H1 (cell line): ENCODE measurements around the gene CFAP97D1. TPM values are rescaled to one million over a fixed set of nuclear protein-coding genes. Genes with fewer than 3 reads are reported as not detected.

Source experiments
- CTCF ChIA-PET: fragments of 300-600 bp; sonication (Branson Sonifier 250); formaldehyde crosslinking; loops from one replicate; lab custom pipeline; 2021; ENCODE audit not compliant: partially characterized antibody; lab: Charles Lee
- POLR2A ChIA-PET: fragments of 300-600 bp; sonication (Branson Sonifier 250); formaldehyde crosslinking; loops from one replicate; lab custom pipeline; 2021; ENCODE audit warnings: inconsistent platforms; ENCODE audit not compliant: partially characterized antibody; lab: Charles Lee
- DNase-seq, 2 experiments: peaks; one replicate each; pipeline versions ENCODE4 v3.0.0 to v3.0.0-alpha.2; 2010 to 2022; ENCODE audit warnings: low spot score in 2 of 2, low read depth in 1 of 2, mixed read lengths in 1 of 2
- FAIRE-seq: peaks from 2 replicates; lab custom pipeline; 2011; peaks lifted over from hg19 to GRCh38; lab: Jason Lieb, UNC
- H2AFZ ChIP-seq: 2 replicates; pipeline ENCODE4 v1.8.1; 2012; ENCODE audit warnings: low read length, inconsistent platforms
- H2AK5ac ChIP-seq: 2 replicates; pipeline ENCODE4 v1.6.1; 2013; ENCODE audit warnings: low read depth, low read length
- H2BK120ac ChIP-seq: replicated peaks from 2 replicates; pipeline ENCODE3; 2013; ENCODE audit warnings: low read depth, low read length, inconsistent platforms
- H2BK12ac ChIP-seq: 2 replicates; pipeline ENCODE4 v1.6.1; 2013; ENCODE audit warnings: low read depth, low read length
- H2BK15ac ChIP-seq: 2 replicates; pipeline ENCODE4 v1.6.1; 2013; ENCODE audit warnings: low read length
- H2BK20ac ChIP-seq: 2 replicates; pipeline ENCODE4 v1.6.1; 2013; ENCODE audit warnings: low read length
- H2BK5ac ChIP-seq: 2 replicates; pipeline ENCODE4 v1.6.1; 2013; ENCODE audit warnings: low read depth, low read length
- H3K14ac ChIP-seq: 2 replicates; pipeline ENCODE4 v1.6.1; 2013; ENCODE audit warnings: inconsistent platforms; ENCODE audit not compliant: insufficient read length
- H3K18ac ChIP-seq: 2 replicates; pipeline ENCODE4 v1.6.1; 2013; ENCODE audit warnings: low read length; ENCODE audit errors: extremely low read depth
- H3K23ac ChIP-seq: 2 replicates; pipeline ENCODE4 v1.6.1; 2013; ENCODE audit warnings: inconsistent platforms; ENCODE audit not compliant: insufficient read length
- H3K23me2 ChIP-seq: 2 replicates; pipeline ENCODE4 v1.6.1; 2013; ENCODE audit warnings: low read depth, low read length
- H3K27ac ChIP-seq: 2 replicates; pipeline ENCODE4 v1.6.1; 2011; ENCODE audit warnings: low read depth, low read length, inconsistent platforms
- H3K27me3 ChIP-seq, 4 experiments: replicated peaks in 1 of 4; 1 replicate in 1 of 4; 2 replicates in 3 of 4; pipeline versions ENCODE4 v1.6.1 to v1.8.1; 2011 to 2013; ENCODE audit warnings: low read length in 3 of 4, mild to moderate bottlenecking in 3 of 4, inconsistent platforms in 2 of 4, mixed read lengths in 2 of 4, moderate library complexity in 1 of 4; ENCODE audit not compliant: control insufficient read depth in 3 of 4, insufficient read depth in 3 of 4; ENCODE audit errors: extremely low read depth in 1 of 4
- H3K36me3 ChIP-seq, 4 experiments: 2 replicates each; pipeline versions ENCODE4 v1.6.1 to v1.8.1; 2011 to 2013; ENCODE audit warnings: mild to moderate bottlenecking in 4 of 4, low read length in 3 of 4, moderate library complexity in 2 of 4, control low read depth in 1 of 4, inconsistent platforms in 1 of 4; ENCODE audit not compliant: insufficient read depth in 4 of 4, control insufficient read depth in 2 of 4
- H3K4ac ChIP-seq: replicated peaks from 2 replicates; pipeline ENCODE3; 2013; ENCODE audit warnings: low read length, low read depth, mixed read lengths, inconsistent platforms; ENCODE audit not compliant: insufficient read length
- H3K4me1 ChIP-seq, 4 experiments: replicated peaks in 1 of 4; 1 replicate in 1 of 4; 2 replicates in 3 of 4; pipeline versions ENCODE4 v1.6.1 to v1.8.1; 2011 to 2013; ENCODE audit warnings: low read length in 3 of 4, inconsistent platforms in 2 of 4, mixed read lengths in 1 of 4; ENCODE audit not compliant: insufficient read depth in 4 of 4, control insufficient read depth in 3 of 4
- H3K4me2 ChIP-seq, 2 experiments: 2 replicates each; pipeline versions ENCODE4 v1.6.1 to v1.8.1; 2011 to 2013; ENCODE audit warnings: low read depth in 2 of 2, low read length in 2 of 2, control low read depth in 1 of 2, inconsistent platforms in 1 of 2, mild to moderate bottlenecking in 1 of 2; ENCODE audit not compliant: insufficient read depth in 1 of 2
- H3K4me3 ChIP-seq, 4 experiments: fragments of 200-600, 300-600 bp in 1 of 4; sonication (generic), shearing (Covaris generic), sonication (Bioruptor Twin) in 1 of 4; 2 replicates each; pipeline versions ENCODE4 v1.5.1 to v1.8.1; 2011 to 2016; ENCODE audit warnings: low read length in 4 of 4, low read depth in 3 of 4, control low read depth in 2 of 4, inconsistent platforms in 2 of 4, mild to moderate bottlenecking in 2 of 4, mixed read lengths in 1 of 4, moderate library complexity in 1 of 4; ENCODE audit not compliant: insufficient read depth in 2 of 4; ENCODE audit errors: extremely low read depth in 1 of 4
- H3K56ac ChIP-seq: replicated peaks from 2 replicates; pipeline ENCODE3; 2013; ENCODE audit warnings: low read depth, mild to moderate bottlenecking, mixed read lengths, low read length, inconsistent platforms; ENCODE audit not compliant: insufficient read length
- H3K79me1 ChIP-seq: 2 replicates; pipeline ENCODE4 v1.6.1; 2013; ENCODE audit warnings: low read depth, low read length, control low read depth
- H3K79me2 ChIP-seq, 2 experiments: 2 replicates each; pipeline versions ENCODE4 v1.6.1 to v1.8.1; 2012 to 2013; ENCODE audit warnings: low read length in 2 of 2, mild to moderate bottlenecking in 2 of 2, inconsistent platforms in 1 of 2; ENCODE audit not compliant: insufficient read depth in 2 of 2, control insufficient read depth in 1 of 2
- H3K9ac ChIP-seq, 4 experiments: replicated peaks in 1 of 4; 1 replicate in 1 of 4; 2 replicates in 3 of 4; pipeline versions ENCODE4 v1.6.1 to v1.8.1; 2011 to 2013; ENCODE audit warnings: low read depth in 3 of 4, low read length in 3 of 4, control low read depth in 2 of 4, mild to moderate bottlenecking in 2 of 4, moderate library complexity in 2 of 4, inconsistent platforms in 1 of 4; ENCODE audit errors: extremely low read depth in 1 of 4
- H3K9me3 ChIP-seq, 2 experiments: 2 replicates each; pipeline versions ENCODE4 v1.6.1 to v1.8.1; 2012 to 2013; ENCODE audit warnings: mild to moderate bottlenecking in 2 of 2, moderate library complexity in 2 of 2, control low read depth in 1 of 2, inconsistent platforms in 1 of 2, low read depth in 1 of 2, low read length in 1 of 2, mixed read lengths in 1 of 2; ENCODE audit not compliant: insufficient read depth in 2 of 2
- H4K20me1 ChIP-seq, 2 experiments: replicated peaks in 1 of 2; 2 replicates each; pipeline versions ENCODE3 to v1.8.1; 2011 to 2013; ENCODE audit warnings: inconsistent platforms in 2 of 2, low read length in 2 of 2, mild to moderate bottlenecking in 1 of 2; ENCODE audit not compliant: insufficient read depth in 2 of 2, control insufficient read depth in 1 of 2
- H4K5ac ChIP-seq: 2 replicates; pipeline ENCODE4 v1.6.1; 2013; ENCODE audit warnings: low read length, low read depth, mixed read lengths, inconsistent platforms; ENCODE audit not compliant: insufficient read length
- H4K8ac ChIP-seq: 2 replicates; pipeline ENCODE4 v1.8.0; 2013; ENCODE audit warnings: mild to moderate bottlenecking, moderate library complexity, low read length, inconsistent platforms; ENCODE audit not compliant: insufficient read depth; ENCODE audit errors: extremely low read depth
- H4K91ac ChIP-seq: replicated peaks from 2 replicates; pipeline ENCODE3; 2013; ENCODE audit warnings: low read length, mixed read lengths, inconsistent platforms; ENCODE audit not compliant: insufficient read length
- JUND ChIP-seq: IDR thresholded peaks from 2 replicates; pipeline ENCODE4 v1.6.1; 2011; ENCODE audit warnings: mild to moderate bottlenecking, improper control_type of control experiment, low read length
- RAD21 ChIP-seq, 2 experiments: IDR thresholded peaks in 1 of 2; conservative IDR thresholded peaks in 1 of 2; 2 replicates each; pipeline ENCODE4 v1.6.1; 2011; ENCODE audit warnings: low read depth in 2 of 2, low read length in 2 of 2, improper control_type of control experiment in 1 of 2, inconsistent platforms in 1 of 2, mild to moderate bottlenecking in 1 of 2, moderate library complexity in 1 of 2
- SIX5 ChIP-seq: IDR thresholded peaks from 2 replicates; pipeline ENCODE4 v1.6.1; 2011; ENCODE audit warnings: mild to moderate bottlenecking, low read depth, low read length
- WGBS, 2 experiments: shearing (Covaris generic) in 1 of 2; methylation state at CpG; one replicate each; pipeline versions ENCODE4 v1.1.6 to v1.1.7; 2013 to 2015; ENCODE audit warnings: low lambda C conversion rate in 2 of 2, mixed read lengths in 2 of 2, inconsistent platforms in 1 of 2, low coverage in 1 of 2, missing lambda C conversion rate in 1 of 2; ENCODE audit not compliant: insufficient replicate concordance in 2 of 2, insufficient coverage in 1 of 2, insufficient read length in 1 of 2; ENCODE audit errors: extremely low coverage in 1 of 2, missing lambda C conversion rate in 1 of 2; 5-methylcytosine and 5-hydroxymethylcytosine counted together
- polyA plus RNA-seq, 7 experiments: library from polyadenylated mRNA; depleted of rRNA in 3 of 7; stranded (reverse) in 5 of 7; unstranded in 2 of 7; fragments of >200 nt in 5 of 7; fragments of 200-250 nt in 2 of 7; gene quantifications; 1 replicate in 5 of 7; 2 replicates in 1 of 7; 4 replicates in 1 of 7; pipeline versions ENCODE4 v1.2.1 to v1.2.3, GENCODE V29; 2011 to 2013; ENCODE audit warnings: missing spikeins in 2 of 7, mixed read lengths in 2 of 7
- total RNA-seq: library from RNA; stranded (reverse); fragmentation: NEBNext Ultra II Directional; extraction: Animal tissue kit (Norgen Biotek cat#: 25700); gene quantifications from 2 replicates; pipeline ENCODE4 v1.2.1, GENCODE V29; 2021
- TF ChIP-seq, protein P1 (sequence below), 3 experiments: IDR thresholded peaks; 1 replicate in 2 of 3; 2 replicates in 1 of 3; pipeline versions ENCODE4 v1.5.1 to v1.6.1; 2011; ENCODE audit warnings: low read length in 3 of 3, mild to moderate bottlenecking in 3 of 3, inconsistent platforms in 2 of 3, low read depth in 1 of 3, moderate library complexity in 1 of 3; ENCODE audit not compliant: insufficient read depth in 1 of 3; ENCODE audit errors: control extremely low read depth in 1 of 3

Gene CFAP97D1
- total and polyA plus RNA-seq, 2 of the 8 experiments (the other 6 are each of a cell fraction or from before 2014, with no cell fraction given) = 0.02 to 0.07 TPM

DNA sequence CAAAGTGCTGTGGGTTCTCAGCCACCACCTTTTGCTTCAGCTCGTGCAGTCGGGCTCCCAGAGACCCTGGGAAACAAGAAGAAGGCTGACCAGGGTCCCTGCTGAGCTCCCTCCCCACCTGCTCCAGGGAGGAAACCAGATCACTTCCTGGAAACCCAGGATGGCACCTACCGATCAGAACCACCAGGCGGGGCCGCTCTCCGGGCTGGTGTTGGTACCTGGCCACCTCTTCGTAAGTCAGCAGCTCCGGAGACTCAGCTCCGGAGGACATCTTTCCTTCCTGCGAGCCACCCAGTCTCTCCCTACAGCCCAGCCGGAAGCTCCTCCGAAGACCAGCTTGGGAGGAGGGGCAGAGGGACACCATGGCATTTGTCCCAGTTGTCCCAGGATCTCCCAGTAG is 33.8 kb downstream of the CFAP97D1 start:
- Histone ChIP-seq H3K23ac (no peak overlapping the region), H3K14ac (no peak overlapping the region), H3K9ac (no peak overlapping the region), H2BK120ac (no peak overlapping the region), H3K4me1 (peaks cover 0 to 4% (median 1%) of the 10 kb centered on the region in 4 experiments; a peak in 1 of 7 replicates), H2BK20ac (no peak overlapping the region), H2BK5ac (peak overlapping the region; percentile 6; the same call in 1 of the 2 replicates), H4K5ac (no peak overlapping the region), H3K4ac (no peak overlapping the region), H3K4me2 (no peak overlapping the region), H4K91ac (no peak overlapping the region), H3K27me3 (no peaks in the 10 kb centered on the region), H4K20me1 (peaks cover 0 to 1% of the 10 kb centered on the region in 2 experiments), H3K27ac (no peak overlapping the region), H2AK5ac (no peak overlapping the region), H3K79me1 (no peaks in the 10 kb centered on the region), H3K36me3 (no peaks in the 10 kb centered on the region), H3K23me2 (no peaks in the 10 kb centered on the region), H2AFZ (no peak overlapping the region), H4K8ac (peak overlapping the region; percentile 80), H3K56ac (no peak overlapping the region), H2BK15ac (no peak overlapping the region), H3K79me2 (no peaks in the 10 kb centered on the region), H3K4me3 (no peak overlapping the region), H3K9me3 (no peaks in the 10 kb centered on the region), H3K18ac (no peak overlapping the region), H2BK12ac (no peak overlapping the region)
- POLR2A ChIA-PET = interaction anchor here (1.0 to 1.3 kb wide), 2 partner anchors 9 to 10 kb away, joined by 3 to 5 read pairs; no protein-coding TSS in a partner anchor
- FAIRE-seq (no peak), DNase-seq (peak in 1 of 2 experiments; percentile 58)
- WGBS, 2 experiments = 77% methylated on average over 12 of the region's 12 CpGs; no CpG with 5 or more reads in 1 of the 2 experiments
- TF ChIP-seq, protein P1, sequence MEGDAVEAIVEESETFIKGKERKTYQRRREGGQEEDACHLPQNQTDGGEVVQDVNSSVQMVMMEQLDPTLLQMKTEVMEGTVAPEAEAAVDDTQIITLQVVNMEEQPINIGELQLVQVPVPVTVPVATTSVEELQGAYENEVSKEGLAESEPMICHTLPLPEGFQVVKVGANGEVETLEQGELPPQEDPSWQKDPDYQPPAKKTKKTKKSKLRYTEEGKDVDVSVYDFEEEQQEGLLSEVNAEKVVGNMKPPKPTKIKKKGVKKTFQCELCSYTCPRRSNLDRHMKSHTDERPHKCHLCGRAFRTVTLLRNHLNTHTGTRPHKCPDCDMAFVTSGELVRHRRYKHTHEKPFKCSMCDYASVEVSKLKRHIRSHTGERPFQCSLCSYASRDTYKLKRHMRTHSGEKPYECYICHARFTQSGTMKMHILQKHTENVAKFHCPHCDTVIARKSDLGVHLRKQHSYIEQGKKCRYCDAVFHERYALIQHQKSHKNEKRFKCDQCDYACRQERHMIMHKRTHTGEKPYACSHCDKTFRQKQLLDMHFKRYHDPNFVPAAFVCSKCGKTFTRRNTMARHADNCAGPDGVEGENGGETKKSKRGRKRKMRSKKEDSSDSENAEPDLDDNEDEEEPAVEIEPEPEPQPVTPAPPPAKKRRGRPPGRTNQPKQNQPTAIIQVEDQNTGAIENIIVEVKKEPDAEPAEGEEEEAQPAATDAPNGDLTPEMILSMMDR (IDR thresholded peaks at IDR 0.05; ENCODE audit: control extremely low read depth in 1 of 3, insufficient read depth in 1 of 3, low read depth in 1 of 3, low read length in 3 of 3) = peak; percentile 47 to 58 (median 48)
- TF ChIP-seq RAD21 (IDR thresholded peaks at IDR 0.05 in 1 of 2, conservative IDR thresholded peaks at IDR 0.05 in 1 of 2; ENCODE audit: low read depth in 2 of 2, low read length in 2 of 2) (peak; percentile 32 to 47), SIX5 (no peak), JUND (no peak)
- CTCF ChIA-PET = interaction anchor here (0.8 to 3.1 kb wide), 6 partner anchors 16 to 47 kb away, joined by 3 to 20 read pairs (median 4); partner anchors contain the start of gene CD300LG
